Measurements from ENCODE around the gene SH2D3A. TPM values are rescaled to one million over a fixed set of nuclear protein-coding genes. Genes with fewer than 3 reads are reported as not detected.
A peak's percentile ranks its signal among the peaks of the same experiment; 100 is the strongest.

SH2D3A gene
- total RNA-seq, 1 experiment from 2014 or later, result not detected

- peak; percentile 74 for DNase-seq (ENCODE audit: low read depth)
Measured at GRCh38 chr19:6737873-6738786, 29.1 kb downstream of the SH2D3A start.

GRCh38 chr19:6737284-6737872 is 29.9 kb downstream of the SH2D3A start, which contains the start of gene GPR108:
Gene GPR108 (minus strand): TSS chr19:6737580. CDS start chr19:6737576, 4 bp downstream.
- peak; percentile 100 for DNase-seq (ENCODE audit: low read depth)

DNA sequence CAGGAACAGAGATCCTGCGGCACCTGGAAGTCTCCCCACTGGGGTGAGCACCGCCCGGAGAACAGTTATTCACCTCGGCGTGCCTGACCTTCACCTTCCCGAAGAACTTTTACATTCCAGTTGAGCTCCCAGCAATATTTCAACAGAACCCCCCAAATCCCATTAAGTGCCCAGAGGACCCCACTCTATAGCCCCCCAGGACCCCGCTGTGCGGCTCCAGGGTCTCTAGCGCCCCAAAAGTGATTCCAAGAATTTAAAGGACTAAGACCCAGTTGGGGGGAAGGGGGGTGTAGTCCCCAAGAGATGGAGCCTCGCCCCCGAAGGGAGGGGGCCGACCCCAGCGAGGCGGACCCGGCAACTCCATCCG is 30.3 kb downstream of the SH2D3A start:
- DNase-seq (ENCODE audit: low read depth), result no peak

DNA sequence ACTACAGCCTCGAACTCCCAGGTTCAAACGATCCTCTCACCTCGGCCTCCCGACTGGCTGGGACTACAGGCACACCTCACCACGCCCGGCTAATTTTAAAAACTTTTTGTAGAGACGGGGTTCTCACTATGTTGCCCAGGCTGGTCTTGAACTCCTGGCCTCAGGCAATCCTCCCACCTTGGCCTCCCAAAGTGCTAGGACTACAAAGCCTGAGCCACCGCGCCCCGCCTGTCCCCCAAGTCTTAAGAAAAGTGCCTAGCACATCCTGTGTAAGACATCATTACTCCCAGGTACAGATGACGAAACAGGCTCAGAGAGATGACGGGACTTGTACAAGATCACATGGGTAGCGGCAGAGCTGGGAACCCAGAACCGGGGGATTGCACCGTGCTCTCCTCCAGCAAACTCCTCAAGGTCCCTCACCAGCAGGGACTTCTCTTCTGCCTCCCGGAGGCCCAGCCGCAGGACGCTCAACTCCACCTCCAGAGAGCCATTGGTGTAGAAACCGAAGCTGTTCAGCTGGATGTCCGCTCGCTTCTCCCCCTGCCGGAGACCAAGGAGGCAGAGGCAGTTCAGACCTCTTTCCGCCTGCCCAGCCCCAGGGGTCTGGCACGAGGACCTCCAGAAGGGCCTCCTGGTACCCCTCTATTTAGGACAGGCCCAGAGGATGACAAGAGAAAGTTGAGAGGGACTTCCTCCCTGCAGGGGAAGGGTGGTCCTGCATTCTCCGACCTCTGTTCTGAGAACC is 30.9 kb downstream of the SH2D3A start:
- peak; percentile 78 for DNase-seq (ENCODE audit: low read depth)

- DNase-seq (ENCODE audit: low read depth), result no peak
Measured at GRCh38 chr19:6735181-6735911, 31.9 kb downstream of the SH2D3A start.

GRCh38 chr19:6734096-6734696 is 33.0 kb downstream of the SH2D3A start:
- no peak for DNase-seq (ENCODE audit: low read depth)

DNA sequence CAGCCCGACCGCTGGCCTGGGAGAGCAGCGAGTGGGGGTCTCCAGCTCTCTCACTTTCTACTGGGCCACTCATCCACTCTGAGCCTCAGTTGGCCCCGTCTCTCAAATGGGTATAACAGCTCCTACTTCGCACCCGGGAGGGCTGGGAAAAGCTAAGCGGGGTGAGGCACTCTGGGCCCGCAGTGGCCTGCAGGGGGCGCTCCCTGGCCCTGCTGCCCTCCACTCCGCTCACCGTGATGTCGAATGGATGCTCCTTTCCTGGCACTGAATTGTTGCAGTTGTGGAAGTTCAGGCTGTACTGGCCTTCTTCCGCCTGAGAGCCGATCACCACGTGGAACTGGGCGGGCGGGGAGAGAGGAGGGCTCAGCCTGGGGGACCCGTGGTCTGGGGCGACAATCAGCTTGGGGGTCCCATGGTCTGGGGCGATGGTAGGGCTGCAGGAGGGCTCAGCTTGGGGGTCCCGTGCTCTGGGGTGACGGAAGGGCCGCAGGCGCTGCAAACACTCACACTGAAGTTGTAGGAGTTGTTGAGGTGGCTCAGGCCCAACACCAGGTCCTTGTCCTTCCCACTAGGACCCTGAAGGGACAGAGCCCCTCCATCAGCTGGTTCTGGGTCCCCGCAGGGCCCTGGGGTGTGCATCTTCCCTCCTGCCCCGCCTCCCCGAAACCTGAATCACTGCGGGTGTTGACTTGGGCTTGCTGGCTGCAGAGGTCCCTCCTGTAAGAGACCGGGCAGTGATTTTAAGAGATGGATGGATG is 33.7 kb downstream of the SH2D3A start:
- DNase-seq (ENCODE audit: low read depth), result no peak

- DNase-seq (ENCODE audit: low read depth), result no peak
Measured at GRCh38 chr19:6732803-6733337, 34.4 kb downstream of the SH2D3A start.

DNA sequence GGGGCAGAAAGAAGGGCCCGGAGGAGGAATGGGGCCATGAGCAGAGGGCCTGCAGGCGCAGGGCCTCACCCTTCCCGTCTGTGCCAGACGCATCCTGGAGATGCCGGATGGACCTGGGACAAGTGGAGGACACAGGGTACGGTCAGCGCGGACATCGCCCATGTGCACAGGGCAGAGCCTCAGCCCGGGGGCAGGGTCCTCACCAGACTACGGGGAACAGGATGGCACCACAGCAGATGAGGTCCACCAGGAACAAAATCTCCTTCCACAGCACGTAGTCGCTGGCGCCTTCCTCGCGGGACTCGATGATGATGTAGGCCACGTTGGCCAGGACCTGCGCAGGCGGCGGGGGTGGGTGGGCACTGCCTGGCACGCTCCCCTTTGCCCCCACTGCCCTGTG is 35.4 kb downstream of the SH2D3A start:
- DNase-seq (ENCODE audit: low read depth), result no peak

DNA sequence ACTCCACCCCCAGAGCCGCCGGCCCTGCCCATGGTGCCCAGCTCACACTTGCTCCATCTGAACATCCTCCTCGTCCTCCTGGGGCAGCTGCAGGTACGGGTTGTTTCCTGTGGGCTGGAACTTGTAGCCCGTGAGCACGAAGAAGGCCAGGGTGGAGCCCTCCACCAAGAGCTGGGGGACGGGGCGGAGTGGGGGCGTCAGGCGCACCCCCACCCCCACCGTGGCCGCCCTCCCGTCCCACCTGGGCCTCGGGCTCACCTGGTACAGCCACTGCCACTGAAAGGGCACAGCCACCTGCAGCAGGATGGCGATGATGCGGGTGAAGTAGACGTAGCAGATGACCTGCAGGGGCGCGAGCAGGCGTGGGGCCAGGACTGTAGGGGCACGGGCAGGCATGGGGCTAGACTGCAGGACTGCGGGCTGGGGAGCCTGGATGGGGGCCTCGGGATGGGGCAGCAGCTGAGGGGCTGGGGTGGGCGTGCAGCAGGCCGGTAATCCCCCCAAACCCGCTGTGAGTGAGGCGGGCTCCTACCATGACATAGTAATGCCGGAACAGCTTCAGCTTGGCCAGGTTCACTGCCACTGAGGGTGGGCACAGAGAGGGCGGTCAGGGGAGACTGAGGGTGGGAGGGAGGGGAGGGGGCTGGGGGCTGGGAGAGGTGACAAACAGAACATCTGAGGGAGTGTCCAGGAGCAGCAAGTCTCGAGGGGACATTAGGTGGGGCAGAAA is 36.1 kb downstream of the SH2D3A start:
- no peak for DNase-seq (ENCODE audit: low read depth)

DNA sequence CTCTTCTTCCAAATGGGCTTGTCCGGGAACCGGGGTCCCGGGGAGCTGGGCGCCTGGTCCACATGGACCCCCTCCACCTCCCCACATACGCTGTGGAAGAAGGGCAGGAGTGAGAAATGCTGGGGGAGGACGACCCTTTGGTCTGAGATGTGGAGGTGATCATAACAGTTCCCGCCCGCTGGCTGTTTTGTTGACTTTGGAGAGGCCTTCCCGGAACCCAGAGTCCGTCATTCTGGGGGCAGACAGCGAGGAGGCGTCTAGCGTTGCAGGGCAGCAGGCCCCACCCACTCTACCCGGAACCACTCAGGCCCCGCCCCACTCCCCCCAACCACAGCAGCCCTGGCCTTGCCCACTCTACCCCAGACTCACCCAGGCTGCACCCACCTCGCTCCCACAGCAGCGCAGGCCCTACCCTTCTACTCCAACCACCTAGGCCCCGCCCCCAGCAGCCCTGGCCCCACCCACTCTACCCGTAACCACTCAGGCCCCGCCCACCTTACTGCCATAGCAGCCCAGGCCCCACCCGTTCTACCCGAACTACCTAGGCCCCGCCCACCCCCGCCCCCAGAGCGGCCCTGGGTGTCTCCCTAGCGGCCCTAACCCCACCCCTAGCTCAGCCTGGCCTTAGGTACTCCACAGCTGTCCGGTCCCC is 37.0 kb downstream of the SH2D3A start:
- DNase-seq (ENCODE audit: low read depth), result no peak

DNA sequence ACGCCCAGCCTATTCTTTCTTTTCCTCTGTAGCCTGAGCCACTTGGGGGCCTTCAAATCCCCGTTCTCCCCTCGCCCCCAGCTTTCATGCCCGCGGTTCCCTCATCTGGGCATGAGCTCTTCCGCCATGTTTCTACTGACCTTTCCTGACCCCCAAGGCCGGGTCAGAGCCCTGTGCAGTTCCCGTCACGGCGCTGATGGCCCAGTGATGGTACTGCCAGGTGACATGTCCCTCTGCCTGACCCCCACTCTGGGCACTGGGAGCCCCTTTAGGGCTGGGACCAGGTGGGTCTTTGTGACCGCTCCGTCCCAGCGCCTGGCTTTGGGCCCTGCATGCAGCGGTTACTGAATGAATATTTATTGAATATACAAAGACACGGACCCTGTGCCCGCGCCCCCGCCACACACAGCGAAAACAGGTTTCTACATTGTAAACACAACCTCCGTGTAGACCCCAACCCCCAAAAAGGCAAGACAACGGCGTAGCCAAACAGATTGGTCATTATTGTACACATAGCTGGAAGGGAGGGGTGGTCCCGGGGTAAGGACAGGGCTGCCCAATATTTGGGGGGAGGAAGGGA is 37.6 kb downstream of the SH2D3A start:
- DNase-seq (ENCODE audit: low read depth), result no peak

DNA sequence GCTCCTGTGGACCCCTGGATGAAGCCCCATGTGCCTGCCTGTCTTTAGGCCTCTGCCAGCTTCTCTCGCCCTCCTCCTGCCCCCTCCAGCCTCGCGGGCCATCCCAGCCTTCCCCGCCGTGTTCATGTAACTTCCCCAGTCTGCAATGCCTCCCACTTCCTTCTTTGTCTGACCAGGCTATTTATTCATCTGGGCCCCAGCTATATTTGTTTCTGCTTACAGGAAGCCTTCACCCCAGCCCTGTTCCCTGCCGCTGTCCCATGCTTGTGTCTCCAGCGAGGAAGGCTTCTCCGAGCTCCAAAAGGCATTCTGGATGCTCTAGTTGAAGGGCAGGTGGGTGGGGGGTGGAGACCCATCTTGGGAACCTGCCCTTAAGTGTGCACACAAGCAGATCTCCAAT is 38.9 kb downstream of the SH2D3A start:
- DNase-seq (ENCODE audit: low read depth), result no peak

DNA sequence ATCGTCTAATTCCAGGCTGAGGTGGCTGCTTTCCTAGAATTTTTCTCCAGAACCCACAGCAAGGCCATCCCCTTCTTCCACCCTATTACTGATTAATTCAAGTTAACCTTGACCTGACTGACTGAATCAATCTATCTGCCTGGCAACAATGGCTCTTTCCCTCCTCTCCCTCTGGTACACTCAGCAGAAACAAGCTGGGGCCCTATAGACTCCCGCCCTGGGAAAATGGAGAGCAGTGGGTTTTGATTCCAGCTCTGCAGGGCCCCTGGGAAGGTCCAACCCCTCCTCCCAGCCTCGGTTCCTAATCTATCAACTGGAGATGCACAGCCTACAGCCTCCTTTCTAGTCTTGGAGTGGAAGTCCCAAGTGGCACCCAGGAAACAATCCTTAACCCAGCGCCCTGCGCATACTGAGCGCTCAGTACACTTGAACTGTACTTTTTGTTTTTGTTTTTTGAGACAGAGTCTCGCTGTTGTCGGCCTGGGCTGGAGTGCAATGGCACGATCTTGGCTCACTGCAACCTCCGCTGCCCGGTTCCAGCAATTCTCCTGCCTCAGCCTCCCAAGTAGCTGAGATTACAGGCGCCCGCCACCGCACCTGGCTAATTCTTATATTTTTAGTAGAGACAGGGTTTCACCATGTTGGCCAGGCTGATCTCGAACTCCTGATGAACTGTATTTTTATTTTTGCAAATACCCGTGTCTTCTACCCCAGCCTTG is 41.6 kb downstream of the SH2D3A start:
- no peak for DNase-seq (ENCODE audit: low read depth)

GRCh38 chr19:6724631-6725492 is 42.4 kb downstream of the SH2D3A start:
- DNase-seq (ENCODE audit: low read depth), result no peak

GRCh38 chr19:6723738-6724137 is 43.5 kb downstream of the SH2D3A start:
- DNase-seq (ENCODE audit: low read depth), result no peak

DNA sequence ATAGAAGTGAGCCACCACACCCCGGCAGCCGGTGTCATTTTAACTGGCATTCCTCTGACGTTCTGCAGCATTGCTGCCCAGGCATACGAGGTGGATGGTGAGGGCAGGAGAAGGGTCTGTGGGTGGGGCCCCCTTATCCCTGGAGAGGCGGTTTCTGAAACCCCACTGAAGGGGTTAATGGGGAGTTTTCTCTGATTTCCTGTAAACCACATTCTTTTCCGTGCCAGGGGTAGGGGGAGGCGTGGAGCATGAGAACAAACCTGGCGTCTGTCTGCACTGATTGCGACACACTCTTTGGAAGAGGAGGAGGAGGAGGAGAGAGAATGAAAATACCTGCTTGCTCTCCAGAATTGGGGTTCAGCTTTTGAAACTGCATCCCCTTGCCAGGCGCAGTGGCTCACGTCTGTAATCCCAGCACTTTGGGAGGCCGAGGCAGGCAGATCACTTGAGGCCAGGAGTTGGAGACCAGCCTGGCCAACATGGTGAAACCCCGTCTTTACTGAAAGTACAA is 44.1 kb downstream of the SH2D3A start:
- no peak for DNase-seq (ENCODE audit: low read depth)
